Left lung (tissue), 10 donors: ENCODE measurements around the gene TMEM138. TPM values are rescaled to one million over a fixed set of nuclear protein-coding genes. Genes with fewer than 3 reads are reported as not detected.

Experiments used
- ATAC-seq: fragments of 200-7000 bp; cut with Tn5 transposase; one replicate; pipeline ENCODE4 v1.9.1; 2020; ENCODE audit warnings: moderate library complexity
- DNase-seq, 4 donors: peaks; one replicate each; pipeline ENCODE4 v3.0.0-alpha.2; 2013 to 2020
- H3K27ac ChIP-seq, 2 donors: fragments of 200-600 bp; sonication (generic) in 1 of 2; one replicate each; pipeline versions ENCODE4 v1.5.0 to v1.8.0; 2020 to 2021
- H3K27me3 ChIP-seq, 2 donors: fragments of 200-600 bp; sonication (generic) in 1 of 2; one replicate each; pipeline versions ENCODE4 v1.5.0 to v1.8.0; 2020 to 2021
- H3K36me3 ChIP-seq, 2 donors: fragments of 200-600 bp; sonication (generic) in 1 of 2; one replicate each; pipeline versions ENCODE4 v1.5.0 to v1.8.0; 2020 to 2021
- H3K4me1 ChIP-seq, 2 donors: fragments of 200-600 bp; one replicate each; pipeline ENCODE4 v1.8.0; 2021
- H3K4me3 ChIP-seq, 2 donors: fragments of 200-600 bp; sonication (generic) in 1 of 2; one replicate each; pipeline versions ENCODE4 v1.5.0 to v1.8.0; 2020 to 2021; ENCODE audit warnings: mild to moderate bottlenecking in 1 of 2
- H3K9me3 ChIP-seq, 2 donors: fragments of 200-600 bp; sonication (generic) in 1 of 2; one replicate each; pipeline versions ENCODE4 v1.5.0 to v1.8.0; 2020 to 2021
- CTCF ChIP-seq, 2 donors: fragments of 200-600 bp; sonication (generic) in 1 of 2; IDR thresholded peaks; one replicate each; pipeline versions ENCODE4 v1.5.0 to v1.8.0; 2021; ENCODE audit warnings: antibody characterized with exemption in 2 of 2
- intact Hi-C, 2 donors: fragments of 100-400 bp; cut with DNase I; formaldehyde crosslinking; loops; one replicate each; pipeline versions ENCODE4 v1.11.2 to v1.14.2; 2022
- polyA plus RNA-seq, 6 donors: library from polyadenylated mRNA; unstranded; fragments of 120-200 nt; gene quantifications; one replicate each; pipeline ENCODE4 v1.2.1, GENCODE V29; 2013; ENCODE audit not compliant: insufficient read length in 6 of 6
- total RNA-seq, 2 donors: library from RNA; stranded (reverse); fragmentation: NEBNext Ultra II Directional; extraction: Animal tissue kit (Norgen Biotek cat#: 25700); gene quantifications; one replicate each; pipeline ENCODE4 v1.2.1, GENCODE V29; 2021
- donor health status: DM: no; HTN: yes; CAD: no.
- donor health status: DM: no; HTN: no; CAD: no.

The TMEM138 gene
- total and polyA plus RNA-seq, 8 donors, result 37.5 to 50.5 (median 43.2) TPM

DNA sequence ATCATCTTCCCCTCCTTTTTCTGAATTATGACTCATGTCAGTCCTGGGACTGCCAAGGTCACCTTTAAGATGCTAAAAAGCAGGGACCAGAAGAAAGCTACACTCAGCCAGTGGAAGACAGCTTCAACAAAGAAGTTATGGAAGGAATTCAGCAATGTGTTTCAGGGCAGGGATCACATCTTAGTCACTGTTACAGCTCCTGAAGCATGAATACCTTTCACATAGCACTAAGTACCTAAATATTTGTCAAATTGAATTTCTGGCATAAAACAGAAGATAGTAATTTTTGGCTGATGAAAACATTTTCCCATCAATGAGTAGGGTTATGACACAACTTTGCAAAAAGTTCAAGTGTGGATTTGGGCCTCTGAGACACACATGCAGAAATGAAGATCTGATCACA is 34.5 kb upstream of the TMEM138 start:
- no peak overlapping the region for H3K27ac ChIP-seq
- no peaks in the 10 kb centered on the region for H3K27me3 ChIP-seq
- peaks cover 0 to 73% of the 10 kb centered on the region in 2 donors for H3K36me3 ChIP-seq
- no peak for TF ChIP-seq CTCF (IDR thresholded peaks at IDR 0.05)
- H3K4me1 ChIP-seq, result peaks cover 6 to 20% of the 10 kb centered on the region in 2 donors
- ATAC-seq (no peak), DNase-seq (no peak)
- intact Hi-C loops, result no loop called here
- no peaks in the 10 kb centered on the region for H3K9me3 ChIP-seq
- no peak overlapping the region for H3K4me3 ChIP-seq

- Histone ChIP-seq H3K36me3 (peaks cover 0 to 66% of the 10 kb centered on the region in 2 donors), H3K4me1 (peaks cover 6 to 21% of the 10 kb centered on the region in 2 donors), H3K9me3 (no peaks in the 10 kb centered on the region), H3K27ac (no peak overlapping the region), H3K27me3 (no peaks in the 10 kb centered on the region), H3K4me3 (no peak overlapping the region)
- intact Hi-C loops, result no loop called here
- DNase-seq, result no peak
- no peak for TF ChIP-seq CTCF (IDR thresholded peaks at IDR 0.05)
- no peak for ATAC-seq
Measured at GRCh38 chr11:61328351-61328750, 33.8 kb upstream of the TMEM138 start.

DNA sequence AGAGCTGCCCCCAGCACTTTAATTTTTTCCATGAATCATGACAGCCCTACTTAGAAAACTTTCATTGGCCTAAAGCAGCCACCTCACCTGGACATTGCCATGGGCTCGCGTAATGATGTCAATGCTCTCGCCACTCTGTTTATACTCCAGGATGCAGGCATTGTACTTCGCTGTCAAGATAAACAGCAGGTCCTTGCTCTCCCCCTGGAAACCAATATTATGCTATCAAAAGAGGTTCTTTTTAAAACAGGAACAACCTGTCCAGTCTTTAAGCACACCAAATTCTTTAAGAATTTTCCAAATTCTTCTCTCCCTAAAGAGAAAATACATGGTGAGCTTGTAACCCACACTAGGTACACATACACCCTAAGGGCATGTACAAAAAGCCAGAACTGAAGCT is 32.3 kb upstream of the TMEM138 start:
- ATAC-seq, result no peak
- Histone ChIP-seq H3K9me3 (no peaks in the 10 kb centered on the region), H3K27ac (no peak overlapping the region), H3K27me3 (no peaks in the 10 kb centered on the region), H3K4me1 (peaks cover 6 to 31% of the 10 kb centered on the region in 2 donors), H3K4me3 (no peak overlapping the region), H3K36me3 (peaks cover 0 to 51% of the 10 kb centered on the region in 2 donors)
- no peak for TF ChIP-seq CTCF (IDR thresholded peaks at IDR 0.05)
- intact Hi-C loops, result loop anchor here in 1 of 2 donors (5.0 kb wide), 1 partner anchor 37 kb away; no protein-coding TSS in a partner anchor
- DNase-seq, result no peak

- Histone ChIP-seq H3K36me3 (peaks cover 0 to 33% of the 10 kb centered on the region in 2 donors), H3K27me3 (no peaks in the 10 kb centered on the region), H3K9me3 (no peaks in the 10 kb centered on the region), H3K4me1 (peaks cover 6 to 41% of the 10 kb centered on the region in 2 donors), H3K27ac (no peak overlapping the region), H3K4me3 (peak overlapping the region; percentile 97 to 100)
- ATAC-seq (no peak), DNase-seq (peak in 1 of 4 donors; percentile 6)
- no peak for TF ChIP-seq CTCF (IDR thresholded peaks at IDR 0.05)
- intact Hi-C loops, result loop anchor here in 1 of 2 donors (5.0 kb wide), 1 partner anchor 36 kb away; no protein-coding TSS in a partner anchor
Measured at GRCh38 chr11:61331651-61332050, 30.5 kb upstream of the TMEM138 start.

DNA sequence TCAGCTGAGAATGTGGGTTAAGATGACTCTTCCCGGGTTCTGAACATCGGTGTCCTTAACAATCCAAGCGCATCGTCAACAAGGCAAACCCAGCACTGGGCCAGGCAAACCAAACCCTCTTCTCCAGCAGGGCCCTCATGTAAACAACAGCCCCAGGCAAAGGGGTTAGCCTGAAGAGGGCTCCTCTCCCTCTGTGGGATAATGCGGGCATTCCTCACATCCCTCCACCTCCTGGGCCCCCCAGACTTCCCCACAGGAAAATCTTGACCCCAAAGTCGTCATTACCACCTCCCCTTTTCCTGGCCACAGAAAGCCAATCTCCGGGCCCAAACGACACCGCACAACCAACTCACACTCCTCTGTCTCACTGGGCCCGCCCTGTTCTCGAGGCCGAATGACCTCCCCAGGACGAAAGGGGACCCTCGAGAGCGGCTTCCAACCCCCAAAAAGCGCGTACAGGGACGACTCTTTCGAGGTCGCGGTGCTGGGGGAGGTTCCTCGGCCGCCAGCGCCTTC is 29.8 kb upstream of the TMEM138 start:
- DNase-seq (peak in 2 of 4 donors; percentile 6 to 33), ATAC-seq (peak; percentile 17)
- Histone ChIP-seq H3K9me3 (no peaks in the 10 kb centered on the region), H3K36me3 (peaks cover 0 to 26% of the 10 kb centered on the region in 2 donors), H3K27me3 (no peaks in the 10 kb centered on the region), H3K4me1 (peaks cover 6 to 42% of the 10 kb centered on the region in 2 donors), H3K27ac (peak overlapping the region; percentile 84 to 91), H3K4me3 (peak overlapping the region; percentile 97 to 100)
- intact Hi-C loops, result loop anchor here in 1 of 2 donors (5.0 kb wide), 1 partner anchor 35 kb away; no protein-coding TSS in a partner anchor
- no peak for TF ChIP-seq CTCF (IDR thresholded peaks at IDR 0.05)
